ENCODE data around the gene FGF12.

The FGF12 gene

GRCh38 chr3:192731233-192731632 is 3.9 kb upstream of the FGF12 start:
- no peak overlapping the region for H3K4me2 ChIP-seq (ENCODE audit: low read depth, low read length, poor library complexity, severe bottlenecking)
- no peaks in the 10 kb centered on the region for H3K9me3 ChIP-seq (ENCODE audit: insufficient read depth, low read length)
- H3K4me3 ChIP-seq (ENCODE audit: insufficient read depth, low read length, poor library complexity, severe bottlenecking): no peak overlapping the region
- H3F3A ChIP-seq (ENCODE audit: insufficient read depth): no peaks in the 10 kb centered on the region
- H3K9me2 ChIP-seq (replicated peaks; ENCODE audit: insufficient read depth, low read length): no peaks in the 10 kb centered on the region
- TF ChIP-seq, protein P1, sequence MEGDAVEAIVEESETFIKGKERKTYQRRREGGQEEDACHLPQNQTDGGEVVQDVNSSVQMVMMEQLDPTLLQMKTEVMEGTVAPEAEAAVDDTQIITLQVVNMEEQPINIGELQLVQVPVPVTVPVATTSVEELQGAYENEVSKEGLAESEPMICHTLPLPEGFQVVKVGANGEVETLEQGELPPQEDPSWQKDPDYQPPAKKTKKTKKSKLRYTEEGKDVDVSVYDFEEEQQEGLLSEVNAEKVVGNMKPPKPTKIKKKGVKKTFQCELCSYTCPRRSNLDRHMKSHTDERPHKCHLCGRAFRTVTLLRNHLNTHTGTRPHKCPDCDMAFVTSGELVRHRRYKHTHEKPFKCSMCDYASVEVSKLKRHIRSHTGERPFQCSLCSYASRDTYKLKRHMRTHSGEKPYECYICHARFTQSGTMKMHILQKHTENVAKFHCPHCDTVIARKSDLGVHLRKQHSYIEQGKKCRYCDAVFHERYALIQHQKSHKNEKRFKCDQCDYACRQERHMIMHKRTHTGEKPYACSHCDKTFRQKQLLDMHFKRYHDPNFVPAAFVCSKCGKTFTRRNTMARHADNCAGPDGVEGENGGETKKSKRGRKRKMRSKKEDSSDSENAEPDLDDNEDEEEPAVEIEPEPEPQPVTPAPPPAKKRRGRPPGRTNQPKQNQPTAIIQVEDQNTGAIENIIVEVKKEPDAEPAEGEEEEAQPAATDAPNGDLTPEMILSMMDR (IDR thresholded peaks at IDR 0.05; ENCODE audit: insufficient read depth, low read length, poor library complexity, severe bottlenecking): no peak
- TF ChIP-seq EZH2phosphoT487 (conservative IDR thresholded peaks at IDR 0.05; ENCODE audit: low read length): no peak
- no peaks in the 10 kb centered on the region for H4K20me1 ChIP-seq (ENCODE audit: low read depth, low read length)
- no peak overlapping the region for H3K27ac ChIP-seq (ENCODE audit: low read depth, low read length)
- H3K36me3 ChIP-seq (ENCODE audit: low read length): no peaks in the 10 kb centered on the region
- no peak overlapping the region for H2AFZ ChIP-seq (ENCODE audit: low read depth, low read length, severe bottlenecking)
- no peak overlapping the region for H3K9ac ChIP-seq (ENCODE audit: low read length)
- H3K79me2 ChIP-seq (ENCODE audit: insufficient read depth, low read length): no peaks in the 10 kb centered on the region
- H3K27me3 ChIP-seq (ENCODE audit: low read length): no peaks in the 10 kb centered on the region

DNA sequence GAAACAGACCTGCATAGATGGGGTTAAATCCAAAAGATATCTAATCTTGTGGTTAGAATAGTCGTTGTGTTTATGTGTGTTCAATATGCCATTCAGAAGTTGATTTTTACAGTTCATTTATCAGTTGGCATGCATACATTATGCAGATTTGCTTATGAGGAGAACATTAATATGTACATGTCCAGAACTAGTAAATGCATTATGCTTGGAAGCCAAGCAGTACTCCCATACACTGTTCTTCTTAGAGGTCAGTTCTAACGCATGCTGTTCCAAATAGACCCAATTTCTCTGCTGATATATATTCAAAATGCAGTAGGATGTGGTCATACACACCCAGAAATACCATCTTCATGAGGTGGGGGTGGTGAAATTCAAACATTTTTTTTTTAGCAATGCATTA is 956 bp downstream of the FGF12 start:
- Histone ChIP-seq H4K20me1 (ENCODE audit: low read depth, low read length) (no peaks in the 10 kb centered on the region), H3K27ac (ENCODE audit: low read depth, low read length) (no peak overlapping the region), H3K4me3 (ENCODE audit: insufficient read depth, low read length, poor library complexity, severe bottlenecking) (no peak overlapping the region), H2AFZ (ENCODE audit: low read depth, low read length, severe bottlenecking) (no peak overlapping the region), H3K9ac (ENCODE audit: low read length) (no peak overlapping the region), H3F3A (ENCODE audit: insufficient read depth) (no peaks in the 10 kb centered on the region), H3K9me2 (replicated peaks; ENCODE audit: insufficient read depth, low read length) (no peaks in the 10 kb centered on the region), H3K79me2 (ENCODE audit: insufficient read depth, low read length) (no peaks in the 10 kb centered on the region), H3K36me3 (ENCODE audit: low read length) (no peaks in the 10 kb centered on the region), H3K4me2 (ENCODE audit: low read depth, low read length, poor library complexity, severe bottlenecking) (no peak overlapping the region), H3K9me3 (ENCODE audit: insufficient read depth, low read length) (no peaks in the 10 kb centered on the region), H3K27me3 (ENCODE audit: low read length) (no peaks in the 10 kb centered on the region)
- no peak for TF ChIP-seq EZH2phosphoT487 (conservative IDR thresholded peaks at IDR 0.05; ENCODE audit: low read length)
- TF ChIP-seq, protein P1 (IDR thresholded peaks at IDR 0.05; ENCODE audit: insufficient read depth, low read length, poor library complexity, severe bottlenecking): no peak

- no peak overlapping the region for H3K4me3 ChIP-seq (ENCODE audit: insufficient read depth, low read length, poor library complexity, severe bottlenecking)
- H3K9me3 ChIP-seq (ENCODE audit: insufficient read depth, low read length): no peaks in the 10 kb centered on the region
- no peak overlapping the region for H3K9ac ChIP-seq (ENCODE audit: low read length)
- H3K27ac ChIP-seq (ENCODE audit: low read depth, low read length): no peak overlapping the region
- no peaks in the 10 kb centered on the region for H3K9me2 ChIP-seq (replicated peaks; ENCODE audit: insufficient read depth, low read length)
- no peak overlapping the region for H3K4me2 ChIP-seq (ENCODE audit: low read depth, low read length, poor library complexity, severe bottlenecking)
- H4K20me1 ChIP-seq (ENCODE audit: low read depth, low read length): no peaks in the 10 kb centered on the region
- TF ChIP-seq, protein P1 (IDR thresholded peaks at IDR 0.05; ENCODE audit: insufficient read depth, low read length, poor library complexity, severe bottlenecking): no peak
- TF ChIP-seq EZH2phosphoT487 (conservative IDR thresholded peaks at IDR 0.05; ENCODE audit: low read length): no peak
- no peaks in the 10 kb centered on the region for H3K36me3 ChIP-seq (ENCODE audit: low read length)
- H2AFZ ChIP-seq (ENCODE audit: low read depth, low read length, severe bottlenecking): no peak overlapping the region
- no peaks in the 10 kb centered on the region for H3F3A ChIP-seq (ENCODE audit: insufficient read depth)
- H3K27me3 ChIP-seq (ENCODE audit: low read length): no peaks in the 10 kb centered on the region
- H3K79me2 ChIP-seq (ENCODE audit: insufficient read depth, low read length): no peaks in the 10 kb centered on the region
These were observed 7.4 kb downstream of the FGF12 start for GRCh38 chr3:192719964-192720363.

Measured in SU-DHL-6 (cell line).